Measurements from ENCODE around the gene SERINC3.

SERINC3 gene

DNA sequence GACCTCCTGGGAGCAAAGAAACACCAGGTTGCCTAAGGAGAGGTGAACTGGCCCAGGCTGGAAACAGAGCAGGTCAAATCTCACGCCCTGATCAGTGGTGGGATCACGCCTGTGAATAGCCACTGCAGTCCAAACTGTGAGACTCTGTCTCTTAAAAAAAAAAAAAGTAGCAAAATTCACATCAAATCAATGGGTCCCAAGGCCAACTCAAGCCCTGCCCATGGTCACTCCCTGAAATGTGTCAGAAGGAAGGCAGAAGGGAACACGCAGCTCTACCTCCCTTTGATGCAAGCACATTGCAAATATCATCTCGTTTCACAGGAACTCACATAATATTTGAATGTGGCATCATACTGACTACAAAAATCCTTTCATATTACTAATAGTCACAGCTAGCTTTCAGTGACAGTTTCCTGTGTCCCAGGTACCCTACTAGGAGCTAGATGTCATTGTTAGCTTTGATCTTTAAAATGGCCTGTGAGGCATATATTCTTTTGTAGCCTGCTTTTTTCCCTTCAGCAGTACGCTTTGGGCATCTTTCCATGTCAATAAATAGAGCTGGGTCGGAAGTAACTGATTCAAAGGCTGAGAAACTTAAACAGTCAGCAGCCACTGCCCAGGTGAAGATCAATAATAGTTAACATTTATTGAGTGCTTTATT, 60.6 kb downstream of the SERINC3 start:
- no peak for DNase-seq

DNA sequence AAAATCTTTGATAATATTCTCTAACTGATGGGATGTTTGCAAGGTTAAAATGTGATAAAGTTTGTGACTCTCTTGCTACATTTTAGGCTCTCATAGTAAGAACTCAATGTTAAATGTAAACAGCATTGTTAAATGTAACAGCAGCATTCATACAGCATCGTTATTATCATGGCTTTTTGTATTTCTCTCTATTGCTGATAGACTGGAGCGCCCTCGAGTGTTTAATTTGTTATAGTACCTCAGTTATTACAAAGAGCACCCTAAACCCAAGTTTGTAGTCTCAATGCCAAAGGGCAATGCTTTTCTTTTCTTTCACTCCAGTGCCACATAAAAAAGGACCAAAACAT, 61.1 kb downstream of the SERINC3 start:
- DNase-seq = peak; percentile 34

DNA sequence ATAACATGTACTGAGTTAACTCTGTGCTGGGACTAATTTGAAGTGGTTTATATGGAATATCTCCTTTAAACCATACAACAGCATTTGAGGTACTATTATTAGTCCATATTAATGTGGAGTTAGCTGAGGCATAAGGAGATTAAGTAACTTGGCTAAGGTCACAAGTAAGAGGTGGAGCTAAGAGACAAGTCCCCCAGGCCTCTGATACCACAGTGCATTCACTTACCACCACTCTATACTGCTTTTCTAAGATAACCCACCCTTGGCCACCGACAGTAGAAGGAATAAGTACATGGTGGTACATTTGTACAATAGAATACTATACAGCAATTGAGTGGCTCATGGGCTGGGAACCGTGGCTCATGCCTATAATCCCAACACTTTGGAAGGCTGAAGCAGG, 62.6 kb downstream of the SERINC3 start:
- DNase-seq = no peak

DNA sequence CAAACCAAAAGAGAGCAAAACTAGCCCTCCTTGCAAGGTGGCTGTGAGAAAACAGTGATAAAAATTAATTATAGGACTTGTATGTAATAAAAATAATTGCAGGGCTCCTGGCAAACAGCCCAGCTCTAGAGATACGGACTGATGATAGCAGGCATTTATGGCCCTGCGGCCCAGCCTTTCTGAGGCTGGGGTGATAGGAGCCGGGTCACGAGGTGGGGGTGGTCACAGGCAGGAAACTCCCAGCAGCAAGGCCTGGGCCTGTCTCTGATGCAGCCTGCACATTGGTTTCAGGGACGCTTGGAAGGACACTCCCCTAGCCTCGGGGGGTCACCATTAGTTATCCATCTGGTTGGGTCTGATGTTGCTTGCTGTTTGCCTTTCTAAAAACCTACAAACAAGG, 64.9 kb downstream of the SERINC3 start:
- no peak for DNase-seq

DNA sequence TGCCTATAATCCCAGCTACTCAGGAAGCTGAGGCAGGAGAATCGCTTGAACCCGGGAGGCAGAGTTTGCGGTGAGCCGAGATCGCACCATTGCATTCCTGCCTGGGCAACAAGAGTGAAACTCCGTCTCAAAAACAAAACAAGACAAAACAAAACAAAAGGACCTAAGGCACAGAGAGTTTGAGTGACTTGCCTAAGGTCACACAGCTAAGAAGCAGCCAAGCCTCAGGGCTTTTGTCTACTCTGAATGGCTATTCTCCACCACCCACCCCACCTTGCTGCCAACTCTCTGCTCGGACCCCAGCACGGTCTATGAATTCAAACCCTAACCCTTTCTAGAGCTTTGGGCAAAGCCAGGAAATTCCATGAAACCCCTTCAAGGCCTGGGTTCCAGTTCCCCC, 65.3 kb downstream of the SERINC3 start:
- DNase-seq = no peak

DNA sequence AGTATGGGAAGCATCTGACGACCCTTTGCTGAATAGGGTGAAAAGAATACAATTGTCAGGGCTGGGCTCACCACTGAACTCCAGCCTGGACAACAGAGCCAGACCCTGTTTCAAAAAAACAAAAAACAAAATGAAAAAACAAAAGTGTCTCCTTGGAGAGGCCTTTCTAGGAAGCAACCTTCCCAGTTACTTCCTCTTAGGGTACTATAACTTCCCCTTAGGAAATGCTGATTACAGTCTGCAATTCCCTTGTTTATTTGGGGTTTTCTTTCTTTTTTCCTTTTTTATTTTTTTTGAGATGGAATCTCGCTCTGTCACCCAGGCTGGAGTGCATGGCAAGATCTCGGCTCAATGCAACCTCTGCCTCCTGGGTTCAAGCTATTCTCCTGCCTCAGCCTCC, 66.7 kb downstream of the SERINC3 start:
- DNase-seq = no peak

DNA sequence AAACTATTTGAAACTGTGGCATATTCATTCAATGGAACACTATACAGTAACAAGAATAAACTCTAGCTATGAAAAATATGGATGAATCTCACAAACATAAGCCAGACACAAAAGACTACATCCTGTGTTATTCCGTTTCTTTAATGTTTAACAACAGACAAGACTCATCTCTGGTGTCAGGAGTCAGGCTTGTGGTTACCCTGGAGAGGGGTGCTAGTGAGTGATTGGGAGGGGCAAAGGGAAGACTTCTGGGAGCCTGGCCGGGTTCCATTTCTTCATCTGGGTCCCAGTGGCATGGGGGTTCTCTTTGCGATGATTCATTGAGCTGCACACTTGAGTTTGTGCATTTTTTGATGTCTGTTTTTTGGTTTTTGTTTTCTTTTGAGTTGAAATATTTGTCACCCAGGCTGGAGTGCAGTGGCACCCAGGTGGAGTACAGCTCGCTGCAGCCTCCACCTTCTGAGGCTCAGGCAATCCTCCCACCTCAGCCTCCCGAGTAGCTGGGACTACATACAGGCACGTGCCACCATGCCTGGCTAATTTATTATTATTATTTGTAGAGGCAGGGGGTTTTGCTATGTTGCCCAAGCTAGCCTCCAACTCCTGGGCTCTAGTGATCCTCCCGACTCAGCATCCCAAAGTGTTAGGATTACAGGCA, 67.4 kb downstream of the SERINC3 start:
- DNase-seq = no peak

DNA sequence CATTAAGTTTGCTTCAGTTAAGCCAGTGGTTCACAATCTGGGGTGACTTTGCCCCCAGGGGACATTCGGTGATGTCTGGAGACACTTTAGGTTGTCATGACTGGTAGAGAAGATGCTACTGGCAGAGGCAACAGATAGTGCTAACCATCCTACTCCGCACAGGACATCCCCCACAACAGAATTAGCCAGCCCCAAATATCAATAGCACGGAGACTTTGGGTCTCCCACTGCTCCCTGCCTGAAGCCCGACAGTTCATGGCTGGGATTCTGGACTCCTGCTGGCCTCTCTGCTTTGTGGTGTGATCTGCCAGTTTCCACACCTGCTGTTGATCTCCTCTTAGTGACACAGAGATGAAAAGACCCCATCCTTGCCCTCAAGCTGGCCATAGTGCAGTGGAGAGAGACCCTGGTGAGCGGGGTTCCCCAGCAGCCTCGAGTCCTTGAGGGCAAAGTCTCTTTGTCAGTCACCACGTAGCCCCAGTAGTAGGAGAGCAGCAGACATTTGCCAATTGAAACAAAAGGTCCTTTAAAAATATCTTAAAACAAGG, 70.9 kb downstream of the SERINC3 start:
- no peak for DNase-seq

DNA sequence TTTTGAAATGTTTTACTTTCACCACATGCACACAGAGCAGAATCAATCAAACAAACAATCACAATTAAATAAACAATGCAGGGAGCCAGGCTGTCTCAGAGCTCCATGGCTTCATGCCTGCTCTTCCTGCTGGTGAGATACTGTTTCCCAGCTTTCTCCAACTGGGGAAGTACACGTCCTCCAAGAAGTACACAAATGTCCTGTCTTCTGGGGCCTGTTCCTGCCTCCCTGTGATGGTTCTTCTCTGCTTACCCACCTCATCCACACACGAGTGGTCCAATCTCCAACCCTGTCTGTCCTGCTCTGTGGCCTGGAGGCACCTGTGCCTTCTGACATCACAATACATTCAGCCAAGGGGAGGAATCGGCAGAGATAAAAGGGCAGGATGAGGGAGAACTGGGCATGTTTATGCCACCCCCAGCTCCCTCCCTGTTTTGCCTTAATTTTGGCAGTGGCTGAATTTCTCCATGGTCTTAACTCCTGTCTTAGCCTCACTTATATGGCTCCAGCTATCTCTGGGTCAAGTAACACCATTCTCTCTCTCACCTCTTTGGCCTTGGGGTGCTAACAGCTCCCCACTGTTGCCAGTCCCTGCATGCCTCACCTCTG, 71.5 kb downstream of the SERINC3 start:
- DNase-seq = no peak

DNA sequence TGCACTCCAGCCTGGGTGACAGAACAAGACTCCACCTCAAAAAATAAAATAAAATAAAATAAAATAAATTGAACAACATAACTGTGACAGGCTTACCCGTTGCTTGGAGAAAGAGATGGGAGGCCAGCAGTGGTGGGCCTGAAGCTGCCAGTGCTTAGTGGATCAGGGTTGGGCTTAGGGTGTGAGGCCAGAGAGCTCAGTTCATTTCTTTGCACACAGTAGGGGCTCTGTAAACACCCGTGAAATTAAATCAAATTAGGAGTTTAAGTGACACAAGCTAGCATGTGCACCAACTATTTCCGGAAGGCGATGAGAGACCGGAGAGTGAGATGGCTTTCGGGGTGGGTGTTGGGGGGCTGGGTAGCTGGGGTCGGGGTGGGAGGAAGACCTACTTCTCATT, 72.0 kb downstream of the SERINC3 start:
- DNase-seq = no peak

DNA sequence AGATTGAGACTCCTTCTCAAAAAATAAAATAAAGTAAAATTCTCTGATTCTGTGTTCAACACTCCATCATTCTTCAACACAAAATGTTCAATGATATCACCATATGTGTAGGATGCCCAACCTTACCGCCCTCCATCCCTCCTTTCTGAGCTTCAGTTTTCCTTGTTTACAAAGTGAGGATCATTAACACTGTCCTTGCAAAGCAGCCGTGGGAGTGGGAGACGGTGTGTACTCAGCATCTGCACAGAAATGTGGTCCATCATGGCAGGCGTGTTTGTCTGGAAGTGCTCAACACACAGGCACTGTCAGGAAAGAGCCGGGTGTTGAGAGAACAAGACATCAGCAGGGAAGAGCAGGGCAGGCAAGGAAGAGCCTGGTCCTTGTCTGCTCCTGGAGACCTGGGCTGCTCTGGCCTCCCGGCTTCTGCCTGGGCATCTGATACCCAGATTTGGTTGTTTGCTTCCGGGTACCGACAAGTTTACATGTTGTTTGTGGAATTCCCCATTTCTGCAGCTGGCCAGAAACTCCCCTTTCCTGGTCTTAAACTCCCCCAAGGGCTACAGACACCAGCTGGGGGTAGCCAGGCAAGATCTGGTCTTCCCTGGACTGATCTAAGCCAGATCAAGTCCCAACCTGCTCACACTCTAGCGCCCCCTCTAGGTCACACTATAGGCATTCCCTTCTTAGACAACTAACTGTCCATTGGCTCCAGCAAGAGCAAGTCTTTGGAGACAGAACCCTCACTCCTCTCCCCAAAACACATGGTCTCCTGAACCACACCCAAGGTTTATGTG, 72.9 kb downstream of the SERINC3 start:
- DNase-seq = peak; percentile 7

DNA sequence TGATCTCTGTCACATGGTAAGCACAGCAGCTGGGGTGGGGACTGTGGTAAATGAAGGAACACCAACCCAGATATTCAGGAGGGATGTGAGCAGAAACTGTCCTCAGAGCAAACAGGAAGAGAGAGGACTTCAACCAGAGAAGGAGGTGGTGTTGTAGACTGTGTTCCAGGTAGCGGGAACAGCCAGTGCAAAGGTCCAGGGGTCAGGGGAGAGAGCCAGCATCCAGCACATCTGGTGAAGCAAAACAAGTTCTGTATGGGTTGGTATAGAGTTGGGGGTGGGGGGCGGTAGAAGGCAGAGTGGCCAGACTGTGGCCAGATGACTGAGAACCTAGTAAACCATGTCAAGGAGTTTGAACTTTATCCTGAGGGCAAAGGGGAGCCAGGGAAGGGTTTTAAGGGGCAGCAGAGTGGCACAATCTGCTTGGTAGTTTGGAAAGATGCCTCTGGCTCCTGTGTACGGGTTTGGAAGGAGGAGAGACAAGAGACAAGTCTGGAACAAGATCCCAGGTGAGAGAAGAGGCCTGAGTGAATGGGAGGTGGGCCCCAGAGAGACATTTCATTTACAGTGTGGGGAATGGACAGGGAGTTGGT, 73.9 kb downstream of the SERINC3 start:
- no peak for DNase-seq

All from CD4-positive, alpha-beta T cell treated with Interleukin-17A for 1 hour (primary cell).